Measurements from ENCODE around the gene VWF. TPM values are rescaled to one million over a fixed set of nuclear protein-coding genes. Genes with fewer than 3 reads are reported as not detected.
"Not testable (repeated sequence)": the region's sequence is repeated elsewhere in the genome, so short reads cannot be mapped to it uniquely, and the experiment has no call there.

The VWF gene
- total RNA-seq (2014; rRNA removed; shearing (Covaris generic)), result 0.06 and 0.34 TPM in 2 replicates

DNA sequence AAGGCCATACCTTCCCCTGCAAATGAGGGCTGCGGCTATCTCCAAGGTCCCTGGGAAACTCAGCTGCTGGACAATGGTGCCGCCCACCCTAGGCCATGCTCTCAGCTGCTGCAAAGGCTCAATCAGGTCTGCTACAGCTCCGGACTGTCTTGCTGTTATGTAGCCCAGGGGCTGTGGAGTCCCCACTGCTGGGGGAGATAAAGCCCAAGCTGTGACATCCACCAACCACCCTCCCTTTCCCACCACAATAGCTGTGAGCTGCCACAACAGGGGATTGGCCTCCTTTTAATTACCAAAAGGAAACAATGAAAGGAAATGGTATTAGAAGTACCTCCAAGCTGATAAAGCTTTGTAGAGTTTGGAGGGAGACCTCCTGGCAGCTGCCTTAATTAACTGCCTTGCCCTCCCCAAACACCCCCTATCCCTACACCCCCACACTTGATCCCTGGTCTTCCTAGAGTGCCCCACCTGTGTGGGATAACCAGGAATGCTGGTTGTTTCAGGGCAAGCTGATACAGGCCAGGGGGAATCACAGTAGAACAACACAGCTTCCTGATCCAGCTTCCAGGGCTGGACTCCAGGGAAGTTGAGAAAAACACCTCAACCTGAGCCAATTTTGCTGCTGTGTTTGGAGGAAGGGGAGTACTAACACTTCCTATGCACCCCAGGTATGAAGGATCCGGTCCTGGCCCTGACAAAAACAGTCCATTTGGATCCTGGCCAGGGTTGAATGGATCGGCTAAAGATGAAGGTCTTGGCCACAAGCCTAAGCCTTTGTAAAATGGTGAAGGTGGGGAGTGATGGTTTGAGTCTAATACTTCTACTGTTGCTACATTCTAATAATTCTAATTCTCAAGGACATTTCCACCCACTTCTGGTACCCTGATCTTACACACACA is at the start of gene VWF:
Gene VWF (minus strand): TSS at position 260 of the 899 bp plus-strand sequence. CDS start 1,474 bp downstream, outside the sequence.
- no peak for DNase-seq (ENCODE audit: low spot score)
- in situ Hi-C loops (cut with HindIII; ENCODE audit: low sequenced_read_pairs), result no loop called here

DNA sequence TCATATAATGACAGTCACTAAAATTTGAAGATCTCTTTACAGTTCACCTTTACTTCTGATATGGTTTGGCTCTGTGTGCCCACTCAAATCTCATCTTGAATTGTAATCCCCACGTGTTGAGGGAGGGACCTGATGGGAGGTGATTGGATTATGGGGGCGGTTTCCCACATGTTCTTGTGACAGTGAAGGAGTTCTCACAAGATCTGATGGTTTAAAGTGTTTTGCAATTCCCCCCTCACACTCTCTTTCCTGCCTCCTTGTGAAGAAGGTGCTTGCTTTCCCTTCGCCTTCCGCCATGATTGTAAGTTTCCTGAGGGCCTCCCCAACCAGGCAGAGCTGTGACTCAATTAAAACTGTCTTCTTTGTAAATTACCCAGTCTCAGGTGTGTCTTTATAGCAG is 48.4 kb upstream of the VWF start:
- in situ Hi-C loops (cut with HindIII; ENCODE audit: low sequenced_read_pairs), result no loop called here
- no peak for DNase-seq (ENCODE audit: low spot score)

DNA sequence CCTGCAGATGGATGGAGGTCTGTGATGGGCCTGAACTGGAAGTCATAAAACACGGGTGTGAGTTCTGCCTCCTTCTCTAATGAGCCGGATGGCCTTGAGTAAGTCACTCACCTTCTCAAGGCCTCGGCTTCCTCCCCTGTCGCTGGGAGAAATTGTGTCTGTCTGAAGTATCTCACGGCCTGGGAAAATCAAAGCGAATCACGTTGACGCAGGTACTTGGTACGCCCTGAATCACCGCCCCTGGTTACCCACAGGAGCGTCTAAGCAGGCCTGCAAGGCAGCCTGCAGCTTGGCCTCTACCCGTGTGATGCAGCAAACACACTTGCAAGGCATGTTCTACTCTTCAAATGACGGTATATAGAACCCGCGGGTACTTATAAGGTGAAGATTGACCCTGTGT is 47.6 kb upstream of the VWF start:
- in situ Hi-C loops (cut with HindIII; ENCODE audit: low sequenced_read_pairs), result no loop called here
- DNase-seq (ENCODE audit: low spot score), result no peak

DNA sequence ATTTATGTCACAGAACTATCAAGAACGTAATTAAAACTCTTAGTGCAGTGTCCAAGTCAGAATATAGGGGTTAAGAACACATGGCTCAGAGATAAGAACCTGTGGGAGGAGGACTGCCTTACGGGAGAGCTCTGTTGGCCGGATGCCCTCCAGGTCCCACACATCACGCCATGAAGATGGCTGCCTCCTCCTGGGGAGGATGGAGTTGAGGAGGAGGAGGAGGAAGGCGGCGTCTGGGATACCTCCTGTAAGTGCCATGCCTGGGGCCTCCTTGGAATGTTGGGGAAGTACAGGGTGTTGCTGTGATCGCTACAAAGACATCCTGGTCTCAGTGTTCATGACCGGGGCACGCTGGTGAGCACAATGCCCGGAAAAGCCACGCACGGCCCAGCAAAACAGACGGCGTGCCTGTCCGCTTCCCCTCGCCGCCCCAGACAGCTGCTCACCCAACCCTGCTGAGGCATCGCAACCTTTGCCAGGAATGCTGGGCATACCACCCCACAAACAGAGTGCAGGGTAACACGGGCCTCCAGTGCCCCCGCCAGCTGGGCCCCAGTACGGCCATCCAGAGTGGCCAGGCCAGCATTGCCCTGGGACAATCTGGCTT is 47.0 kb upstream of the VWF start:
- in situ Hi-C loops (cut with HindIII; ENCODE audit: low sequenced_read_pairs), result no loop called here
- DNase-seq (ENCODE audit: low spot score), result no peak

- DNase-seq (ENCODE audit: low spot score), result no peak
- in situ Hi-C loops (cut with HindIII; ENCODE audit: low sequenced_read_pairs), result no loop called here
Observed at GRCh38 chr12:6167327-6168280, 43.1 kb upstream of the VWF start.

DNA sequence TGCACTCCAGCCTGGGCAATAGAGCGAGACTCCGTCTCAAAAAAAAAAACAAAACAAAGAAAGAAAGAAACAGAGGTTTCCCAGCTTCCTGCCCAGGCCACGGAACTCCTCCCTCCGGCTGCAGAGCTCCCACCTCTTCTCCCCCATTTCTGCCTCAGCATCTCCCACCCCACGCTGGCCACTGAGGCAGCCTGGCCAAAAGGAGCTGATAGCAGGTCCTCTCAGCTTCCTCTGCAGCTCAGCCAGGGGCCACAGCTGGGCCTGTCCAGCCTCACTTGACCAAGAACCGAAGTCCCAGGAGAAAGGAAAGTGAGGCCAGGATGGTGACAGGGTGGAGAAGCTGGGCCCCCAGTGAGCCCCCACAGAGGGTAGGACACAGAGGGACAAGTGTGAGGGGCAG is 42.3 kb upstream of the VWF start:
- in situ Hi-C loops (cut with HindIII; ENCODE audit: low sequenced_read_pairs), result no loop called here
- DNase-seq (ENCODE audit: low spot score), result no peak

- no peak for DNase-seq (ENCODE audit: low spot score)
- in situ Hi-C loops (cut with HindIII; ENCODE audit: low sequenced_read_pairs), result no loop called here
Observed at GRCh38 chr12:6165395-6165794, 40.9 kb upstream of the VWF start.

GRCh38 chr12:6163416-6164060 is 39.1 kb upstream of the VWF start:
- in situ Hi-C loops (cut with HindIII; ENCODE audit: low sequenced_read_pairs), result no loop called here
- no peak for DNase-seq (ENCODE audit: low spot score)

DNA sequence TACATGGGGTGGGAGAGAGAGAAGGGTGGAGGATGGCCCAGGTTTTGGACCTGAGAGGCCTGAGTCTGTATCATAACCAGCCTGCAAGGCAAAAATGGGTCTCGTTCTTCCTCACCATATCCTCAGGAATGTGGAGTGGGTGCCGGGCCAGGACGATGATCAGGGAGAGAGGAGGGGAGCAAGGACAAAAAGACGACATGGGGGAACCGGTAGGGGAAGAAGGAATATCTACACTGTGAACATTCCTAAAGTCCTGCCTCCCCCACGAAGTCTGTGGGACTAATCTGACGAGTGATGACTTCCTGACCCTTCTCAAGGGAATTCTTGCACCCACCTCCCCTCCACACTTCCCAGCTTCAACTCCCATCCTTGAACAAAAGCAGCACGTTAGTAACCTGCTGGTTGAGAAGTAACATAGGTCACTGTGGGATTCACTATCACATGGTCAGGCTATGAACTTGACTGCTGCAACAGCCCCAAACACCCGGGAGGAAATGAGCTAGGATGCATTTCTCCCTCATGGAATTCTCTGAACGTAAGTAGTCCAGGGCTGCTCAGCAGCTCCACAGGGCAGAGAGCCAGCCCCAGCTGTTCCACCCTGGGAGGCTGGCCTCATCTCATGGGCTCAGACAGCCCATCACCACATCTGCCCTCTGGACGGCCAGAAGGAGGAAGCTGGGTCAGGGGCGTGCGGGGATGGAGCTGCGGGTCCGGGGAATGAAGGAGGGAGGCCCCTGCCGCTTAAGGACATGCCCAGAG is 36.8 kb upstream of the VWF start:
- in situ Hi-C loops (cut with HindIII; ENCODE audit: low sequenced_read_pairs), result no loop called here
- DNase-seq (ENCODE audit: low spot score), result no peak

DNA sequence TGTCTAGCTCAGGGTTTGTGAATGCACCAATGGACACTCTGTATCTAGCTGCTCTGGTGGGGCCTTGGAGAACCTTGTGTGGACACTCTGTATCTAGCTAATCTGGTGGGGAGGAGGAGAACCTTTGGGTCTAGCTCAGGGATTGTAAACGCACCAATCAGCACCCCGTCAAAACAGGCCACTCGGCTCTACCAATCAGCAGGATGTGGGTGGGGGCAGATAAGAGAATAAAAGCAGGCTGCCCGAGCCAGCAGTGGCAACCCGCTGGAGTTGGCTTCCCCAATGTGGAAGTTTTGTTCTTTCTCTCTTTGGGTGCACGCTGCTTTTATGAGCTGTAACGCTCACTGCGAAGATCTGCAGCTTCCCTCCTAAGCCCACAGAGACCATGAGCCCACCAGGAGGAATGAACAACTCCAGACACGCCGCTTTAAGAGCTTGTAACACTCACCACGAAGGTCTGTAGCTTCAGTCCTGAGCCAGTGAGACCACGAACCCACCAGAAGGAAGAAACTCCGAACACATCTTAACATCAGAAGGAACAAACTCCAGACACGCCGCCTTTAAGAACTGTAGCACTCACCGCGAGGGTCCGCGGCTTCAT is 35.7 kb upstream of the VWF start:
- DNase-seq (ENCODE audit: low spot score); in situ Hi-C loops (cut with HindIII; ENCODE audit: low sequenced_read_pairs): not testable (repeated sequence)

GRCh38 chr12:6159166-6160011 is 34.9 kb upstream of the VWF start:
- in situ Hi-C loops (cut with HindIII; ENCODE audit: low sequenced_read_pairs); DNase-seq (ENCODE audit: low spot score): not testable (repeated sequence)

- DNase-seq (ENCODE audit: low spot score), result no peak
- in situ Hi-C loops (cut with HindIII; ENCODE audit: low sequenced_read_pairs), result no loop called here
Observed at GRCh38 chr12:6158749-6159148, 34.3 kb upstream of the VWF start.

GRCh38 chr12:6158255-6158654 is 33.8 kb upstream of the VWF start:
- in situ Hi-C loops (cut with HindIII; ENCODE audit: low sequenced_read_pairs), result no loop called here
- no peak for DNase-seq (ENCODE audit: low spot score)

- DNase-seq (ENCODE audit: low spot score), result no peak
- in situ Hi-C loops (cut with HindIII; ENCODE audit: low sequenced_read_pairs), result no loop called here
Observed at GRCh38 chr12:6157482-6157881, 33.0 kb upstream of the VWF start.

GRCh38 chr12:6154730-6155459 is 30.4 kb upstream of the VWF start:
- DNase-seq (ENCODE audit: low spot score), result no peak

DNA sequence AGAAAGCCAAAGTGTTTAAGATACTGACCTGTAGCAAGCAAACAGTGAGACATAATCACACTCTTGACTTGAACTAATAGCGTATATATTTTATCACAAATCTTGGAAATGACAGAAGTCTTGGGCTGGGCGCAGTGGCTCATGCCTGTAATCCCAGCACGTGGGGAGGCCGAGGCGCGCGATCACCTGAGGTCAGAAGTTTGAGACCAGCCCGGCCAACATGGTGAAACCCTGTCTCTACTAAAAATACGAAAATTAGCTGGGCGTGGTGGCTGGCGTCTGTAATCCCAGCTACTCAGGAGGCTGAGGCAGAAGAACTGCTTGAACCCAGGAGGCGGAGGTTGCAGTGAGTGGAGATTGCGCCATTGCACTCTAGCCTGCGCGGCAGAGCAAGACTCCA is 24.3 kb upstream of the VWF start:
- in situ Hi-C loops (cut with HindIII; ENCODE audit: low sequenced_read_pairs); DNase-seq (ENCODE audit: low spot score): not testable (repeated sequence)

More at GRCh38 chr12:6154730-6155459, 30.4 kb upstream of the VWF start:
- in situ Hi-C loops (cut with HindIII; ENCODE audit: low sequenced_read_pairs), result no loop called here
